Colonic mucosa (tissue), 4 donors: ENCODE data around the gene ABCA12. TPM values are rescaled to one million over a fixed set of nuclear protein-coding genes. Genes with fewer than 3 reads are reported as not detected.
"Not testable (repeated sequence)": the region's sequence is repeated elsewhere in the genome, so short reads cannot be mapped to it uniquely, and the experiment has no call there.

Experiments
- DNase-seq: peaks from one replicate; pipeline ENCODE4 v3.0.0-alpha.2; 2020
- H3K27ac ChIP-seq: fragments of 200-600 bp; one replicate; pipeline ENCODE4 v1.8.0; 2021
- H3K27me3 ChIP-seq: fragments of 200-600 bp; one replicate; pipeline ENCODE4 v1.8.0; 2021
- H3K36me3 ChIP-seq: fragments of 200-600 bp; one replicate; pipeline ENCODE4 v1.8.0; 2021
- H3K4me1 ChIP-seq: fragments of 200-600 bp; one replicate; pipeline ENCODE4 v1.8.0; 2021; ENCODE audit warnings: mild to moderate bottlenecking
- H3K4me3 ChIP-seq: fragments of 200-600 bp; one replicate; pipeline ENCODE4 v1.8.0; 2021
- H3K9ac ChIP-seq, 2 donors: one replicate each; pipeline ENCODE4 v1.7.0; 2013; ENCODE audit warnings: control low read depth in 2 of 2, low read depth in 2 of 2, low read length in 2 of 2
- H3K9me3 ChIP-seq: fragments of 200-600 bp; one replicate; pipeline ENCODE4 v1.8.0; 2021
- CTCF ChIP-seq: fragments of 200-600 bp; IDR thresholded peaks from one replicate; pipeline ENCODE4 v1.8.0; 2022; ENCODE audit warnings: antibody characterized with exemption, mild to moderate bottlenecking
- intact Hi-C: fragments of 100-400 bp; cut with DNase I; formaldehyde crosslinking; loops from one replicate; pipeline ENCODE4 v1.14.1; 2022
- total RNA-seq, 2 donors: library from RNA; stranded (reverse); fragmentation: NEBNext Ultra II Directional in 1 of 2; extraction: Animal tissue kit (Norgen Biotek cat#: 25700) in 1 of 2; gene quantifications; one replicate each; pipeline ENCODE4 v1.2.1, GENCODE V29; 2021
- donor health status: healthy.
- donor health status: DM: no; HTN: no; CAD: no.
- donor health status: DM: no; HTN: no; CAD: no.

Gene ABCA12
- total RNA-seq, 2 donors from 2014 or later, result 0.03 to 0.22 TPM

- Histone ChIP-seq H3K27ac (no peak overlapping the region), H3K4me3 (no peak overlapping the region), H3K36me3 (no peaks in the 10 kb centered on the region), H3K4me1 (no peaks in the 10 kb centered on the region), H3K9ac (no peak overlapping the region), H3K27me3 (no peaks in the 10 kb centered on the region), H3K9me3 (no peaks in the 10 kb centered on the region)
- no peak for TF ChIP-seq CTCF
- intact Hi-C loops, result no loop called here
- no peak for DNase-seq
Measured at GRCh38 chr2:215171151-215171550, 32.7 kb upstream of the ABCA12 start.

GRCh38 chr2:215166505-215166904 is 28.1 kb upstream of the ABCA12 start:
- H3K4me3 ChIP-seq, H3K27me3 ChIP-seq, H3K27ac ChIP-seq, intact Hi-C loops, H3K9ac ChIP-seq, H3K9me3 ChIP-seq, DNase-seq, H3K4me1 ChIP-seq, H3K36me3 ChIP-seq: not testable (repeated sequence)

- DNase-seq, intact Hi-C loops, H3K27ac ChIP-seq, H3K4me1 ChIP-seq, H3K4me3 ChIP-seq, H3K36me3 ChIP-seq, H3K9me3 ChIP-seq, H3K27me3 ChIP-seq, H3K9ac ChIP-seq: not testable (repeated sequence)
Measured at GRCh38 chr2:215163319-215163718, 24.9 kb upstream of the ABCA12 start.

- no peak overlapping the region for H3K9ac ChIP-seq
- no peak overlapping the region for H3K4me3 ChIP-seq
- no peaks in the 10 kb centered on the region for H3K36me3 ChIP-seq
- no peak for DNase-seq
- no peak for TF ChIP-seq CTCF
- no peak overlapping the region for H3K27ac ChIP-seq
- intact Hi-C loops, result no loop called here
- H3K9me3 ChIP-seq, result no peaks in the 10 kb centered on the region
- no peaks in the 10 kb centered on the region for H3K4me1 ChIP-seq
- no peaks in the 10 kb centered on the region for H3K27me3 ChIP-seq
Measured at GRCh38 chr2:215161301-215161829, 22.9 kb upstream of the ABCA12 start.

- H3K4me3 ChIP-seq, result no peak overlapping the region
- H3K36me3 ChIP-seq, result no peaks in the 10 kb centered on the region
- no peaks in the 10 kb centered on the region for H3K27me3 ChIP-seq
- no peak for DNase-seq
- intact Hi-C loops, result no loop called here
- TF ChIP-seq CTCF, result no peak
- H3K27ac ChIP-seq, result no peak overlapping the region
- no peaks in the 10 kb centered on the region for H3K4me1 ChIP-seq
- H3K9me3 ChIP-seq, result no peaks in the 10 kb centered on the region
- no peak overlapping the region for H3K9ac ChIP-seq
Measured at GRCh38 chr2:215160081-215160480, 21.7 kb upstream of the ABCA12 start.

GRCh38 chr2:215156453-215156852 is 18.0 kb upstream of the ABCA12 start:
- Histone ChIP-seq H3K9me3 (no peaks in the 10 kb centered on the region), H3K9ac (no peak overlapping the region), H3K27me3 (no peaks in the 10 kb centered on the region), H3K27ac (no peak overlapping the region), H3K36me3 (no peaks in the 10 kb centered on the region), H3K4me1 (no peaks in the 10 kb centered on the region), H3K4me3 (no peak overlapping the region)
- DNase-seq, result no peak
- TF ChIP-seq CTCF, result no peak
- intact Hi-C loops, result no loop called here

GRCh38 chr2:215149894-215150293 is 11.5 kb upstream of the ABCA12 start:
- H3K36me3 ChIP-seq, result no peaks in the 10 kb centered on the region
- intact Hi-C loops, result no loop called here
- no peaks in the 10 kb centered on the region for H3K4me1 ChIP-seq
- no peak for TF ChIP-seq CTCF
- H3K27ac ChIP-seq, result no peak overlapping the region
- no peaks in the 10 kb centered on the region for H3K9me3 ChIP-seq
- no peak for DNase-seq
- no peaks in the 10 kb centered on the region for H3K27me3 ChIP-seq
- H3K4me3 ChIP-seq, result no peak overlapping the region
- no peak overlapping the region for H3K9ac ChIP-seq
